OCI-LY3 (cell line): Measurements from ENCODE around the gene MS4A10.
"Not testable (repeated sequence)": the region's sequence is repeated elsewhere in the genome, so short reads cannot be mapped to it uniquely, and the experiment has no call there.

Source experiments
- EZH2phosphoT487 ChIP-seq: fragments of 200-600 bp; shearing (Covaris generic); IDR thresholded peaks from 2 replicates; pipeline ENCODE4 v1.6.1; 2018; ENCODE audit warnings: antibody characterized with exemption, mixed run types, low read depth
- TF ChIP-seq, protein P1 (sequence below): fragments of 200-600, 300-600 bp; sonication (generic); IDR thresholded peaks from 2 replicates; pipeline ENCODE4 v1.5.1; 2014; ENCODE audit warnings: antibody characterized with exemption, low read length, low read depth

DNA sequence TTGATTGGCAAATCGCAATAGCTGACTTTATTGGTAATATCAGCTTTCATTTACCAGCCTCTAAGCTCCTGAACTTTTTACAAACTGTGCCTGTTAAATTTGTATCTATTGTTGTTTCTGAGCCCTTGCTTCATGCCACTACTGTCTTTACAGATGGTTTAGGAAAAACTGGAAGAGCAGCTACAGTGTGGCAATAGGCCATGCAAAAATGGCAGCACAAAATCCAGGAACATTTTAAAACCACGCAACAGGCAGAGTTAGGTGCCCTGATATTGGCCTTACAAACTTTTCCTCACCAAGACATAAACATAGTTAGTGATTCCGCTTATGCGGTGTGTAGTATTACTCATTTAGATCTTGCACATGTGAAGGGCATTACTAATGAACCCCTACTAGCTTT is 26.5 kb upstream of the MS4A10 start:
- TF ChIP-seq EZH2phosphoT487, result not testable (repeated sequence)
- TF ChIP-seq, protein P1, sequence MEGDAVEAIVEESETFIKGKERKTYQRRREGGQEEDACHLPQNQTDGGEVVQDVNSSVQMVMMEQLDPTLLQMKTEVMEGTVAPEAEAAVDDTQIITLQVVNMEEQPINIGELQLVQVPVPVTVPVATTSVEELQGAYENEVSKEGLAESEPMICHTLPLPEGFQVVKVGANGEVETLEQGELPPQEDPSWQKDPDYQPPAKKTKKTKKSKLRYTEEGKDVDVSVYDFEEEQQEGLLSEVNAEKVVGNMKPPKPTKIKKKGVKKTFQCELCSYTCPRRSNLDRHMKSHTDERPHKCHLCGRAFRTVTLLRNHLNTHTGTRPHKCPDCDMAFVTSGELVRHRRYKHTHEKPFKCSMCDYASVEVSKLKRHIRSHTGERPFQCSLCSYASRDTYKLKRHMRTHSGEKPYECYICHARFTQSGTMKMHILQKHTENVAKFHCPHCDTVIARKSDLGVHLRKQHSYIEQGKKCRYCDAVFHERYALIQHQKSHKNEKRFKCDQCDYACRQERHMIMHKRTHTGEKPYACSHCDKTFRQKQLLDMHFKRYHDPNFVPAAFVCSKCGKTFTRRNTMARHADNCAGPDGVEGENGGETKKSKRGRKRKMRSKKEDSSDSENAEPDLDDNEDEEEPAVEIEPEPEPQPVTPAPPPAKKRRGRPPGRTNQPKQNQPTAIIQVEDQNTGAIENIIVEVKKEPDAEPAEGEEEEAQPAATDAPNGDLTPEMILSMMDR, result not testable (repeated sequence)
